Measurements from ENCODE around the gene ARAP2. TPM values are rescaled to one million over a fixed set of nuclear protein-coding genes. Genes with fewer than 3 reads are reported as not detected.

ARAP2 gene
- total RNA-seq, 1 donor = 3.6 TPM

DNA sequence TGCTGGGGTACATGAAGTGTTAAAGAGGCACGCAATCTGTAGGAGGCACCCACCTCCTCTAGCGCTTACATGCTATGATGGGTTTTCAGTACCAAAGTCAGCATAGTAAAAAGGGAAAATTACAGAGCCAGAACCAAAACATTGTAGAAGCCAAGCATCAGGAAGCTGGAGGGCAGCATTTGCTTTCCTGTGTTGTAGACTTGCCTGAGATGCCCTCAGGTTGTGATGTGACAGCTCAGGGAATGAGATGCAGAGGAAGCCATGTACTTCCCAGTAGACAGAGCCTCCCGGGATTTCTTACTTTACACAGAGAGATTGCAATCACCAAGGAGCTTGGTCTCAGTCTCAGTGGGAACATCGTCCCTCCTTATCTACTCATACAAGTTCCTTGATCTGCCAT is 161.5 kb downstream of the ARAP2 start:
- H4K20me1 ChIP-seq (ENCODE audit: insufficient read depth, low read length) = no peaks in the 10 kb centered on the region
- no peak overlapping the region for H2AFZ ChIP-seq (ENCODE audit: low read length)
- H3K4me2 ChIP-seq (ENCODE audit: insufficient read depth, low read length) = no peak overlapping the region
- no peaks in the 10 kb centered on the region for H3K36me3 ChIP-seq (ENCODE audit: insufficient read depth, low read length)
- no peak overlapping the region for H3K27ac ChIP-seq (ENCODE audit: low read depth, low read length)
- peaks cover 4% of the 10 kb centered on the region for H3K9me3 ChIP-seq (ENCODE audit: low read depth, low read length)
- TF ChIP-seq, protein P1, sequence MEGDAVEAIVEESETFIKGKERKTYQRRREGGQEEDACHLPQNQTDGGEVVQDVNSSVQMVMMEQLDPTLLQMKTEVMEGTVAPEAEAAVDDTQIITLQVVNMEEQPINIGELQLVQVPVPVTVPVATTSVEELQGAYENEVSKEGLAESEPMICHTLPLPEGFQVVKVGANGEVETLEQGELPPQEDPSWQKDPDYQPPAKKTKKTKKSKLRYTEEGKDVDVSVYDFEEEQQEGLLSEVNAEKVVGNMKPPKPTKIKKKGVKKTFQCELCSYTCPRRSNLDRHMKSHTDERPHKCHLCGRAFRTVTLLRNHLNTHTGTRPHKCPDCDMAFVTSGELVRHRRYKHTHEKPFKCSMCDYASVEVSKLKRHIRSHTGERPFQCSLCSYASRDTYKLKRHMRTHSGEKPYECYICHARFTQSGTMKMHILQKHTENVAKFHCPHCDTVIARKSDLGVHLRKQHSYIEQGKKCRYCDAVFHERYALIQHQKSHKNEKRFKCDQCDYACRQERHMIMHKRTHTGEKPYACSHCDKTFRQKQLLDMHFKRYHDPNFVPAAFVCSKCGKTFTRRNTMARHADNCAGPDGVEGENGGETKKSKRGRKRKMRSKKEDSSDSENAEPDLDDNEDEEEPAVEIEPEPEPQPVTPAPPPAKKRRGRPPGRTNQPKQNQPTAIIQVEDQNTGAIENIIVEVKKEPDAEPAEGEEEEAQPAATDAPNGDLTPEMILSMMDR (IDR thresholded peaks at IDR 0.05; ENCODE audit: extremely low read depth, low read depth, low read length) = no peak
- H3K79me2 ChIP-seq (ENCODE audit: insufficient read depth, low read length) = no peaks in the 10 kb centered on the region
- H3K4me1 ChIP-seq (ENCODE audit: insufficient read depth, low read length) = no peaks in the 10 kb centered on the region
- no peak for DNase-seq (ENCODE audit: insufficient read length, low spot score, missing footprints)
- no peak overlapping the region for H3K4me3 ChIP-seq (ENCODE audit: insufficient read depth, low read length)
- H3K27me3 ChIP-seq (ENCODE audit: insufficient read depth, low read length) = no peaks in the 10 kb centered on the region

DNA sequence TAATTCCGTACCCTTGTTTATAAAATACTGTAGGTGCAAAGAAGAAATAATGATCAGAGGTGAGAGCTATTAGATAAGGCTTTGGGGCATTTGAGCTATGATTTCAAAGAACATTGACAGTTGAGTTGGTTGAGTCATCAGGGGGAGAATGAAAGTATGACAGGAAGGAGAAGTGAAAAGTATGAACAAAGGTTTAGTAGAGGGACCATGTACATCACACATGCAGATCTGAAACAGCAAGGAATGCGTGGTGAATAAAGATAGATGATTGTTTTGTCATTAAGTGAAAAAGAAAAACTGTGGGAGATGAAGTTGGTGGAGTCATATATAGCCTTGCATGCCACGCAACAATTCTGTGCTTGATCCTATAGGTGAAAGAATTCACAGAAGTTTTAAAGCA is 163.1 kb downstream of the ARAP2 start:
- Histone ChIP-seq H3K27ac (ENCODE audit: low read depth, low read length) (no peak overlapping the region), H3K27me3 (ENCODE audit: insufficient read depth, low read length) (no peaks in the 10 kb centered on the region)

DNA sequence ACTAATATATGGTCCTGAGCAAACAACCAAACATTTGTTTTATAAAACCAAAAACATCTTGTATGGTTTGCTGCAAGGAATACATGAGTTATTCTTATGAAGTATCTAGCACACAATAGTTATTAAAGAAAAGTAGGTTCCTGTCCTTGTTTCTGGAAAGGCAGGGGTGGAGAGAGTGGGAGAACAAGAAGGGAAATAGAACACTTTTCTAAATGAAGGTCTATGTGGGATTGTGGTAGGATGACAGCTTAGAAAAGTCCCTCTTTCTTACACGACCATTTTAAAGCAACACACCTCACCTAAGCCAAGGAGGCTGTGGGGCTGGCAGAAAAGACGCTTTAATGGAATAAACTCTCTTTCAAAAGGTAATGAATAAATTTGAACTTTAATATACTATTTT is 164.6 kb downstream of the ARAP2 start:
- no peak for DNase-seq (ENCODE audit: insufficient read length, low spot score, missing footprints)
- no peak overlapping the region for H2AFZ ChIP-seq (ENCODE audit: low read length)
- TF ChIP-seq, protein P1 (IDR thresholded peaks at IDR 0.05; ENCODE audit: extremely low read depth, low read depth, low read length) = no peak
- H3K79me2 ChIP-seq (ENCODE audit: insufficient read depth, low read length) = no peaks in the 10 kb centered on the region
- H3K4me1 ChIP-seq (ENCODE audit: insufficient read depth, low read length) = no peaks in the 10 kb centered on the region
- no peaks in the 10 kb centered on the region for H3K36me3 ChIP-seq (ENCODE audit: insufficient read depth, low read length)
- H3K27ac ChIP-seq (ENCODE audit: low read depth, low read length) = no peak overlapping the region
- no peaks in the 10 kb centered on the region for H3K27me3 ChIP-seq (ENCODE audit: insufficient read depth, low read length)
- peaks cover 5% of the 10 kb centered on the region for H3K9me3 ChIP-seq (ENCODE audit: low read depth, low read length)
- no peak overlapping the region for H3K4me2 ChIP-seq (ENCODE audit: insufficient read depth, low read length)
- H3K4me3 ChIP-seq (ENCODE audit: insufficient read depth, low read length) = no peak overlapping the region
- H4K20me1 ChIP-seq (ENCODE audit: insufficient read depth, low read length) = no peaks in the 10 kb centered on the region

More for the DNA sequence above, 163.1 kb downstream of the ARAP2 start:
- Histone ChIP-seq H3K79me2 (ENCODE audit: insufficient read depth, low read length) (no peaks in the 10 kb centered on the region), H3K4me1 (ENCODE audit: insufficient read depth, low read length) (no peaks in the 10 kb centered on the region), H3K4me3 (ENCODE audit: insufficient read depth, low read length) (no peak overlapping the region), H3K36me3 (ENCODE audit: insufficient read depth, low read length) (no peaks in the 10 kb centered on the region), H2AFZ (ENCODE audit: low read length) (no peak overlapping the region), H3K9me3 (ENCODE audit: low read depth, low read length) (peaks cover 5% of the 10 kb centered on the region), H3K4me2 (ENCODE audit: insufficient read depth, low read length) (no peak overlapping the region), H4K20me1 (ENCODE audit: insufficient read depth, low read length) (no peaks in the 10 kb centered on the region)
- TF ChIP-seq, protein P1 (IDR thresholded peaks at IDR 0.05; ENCODE audit: extremely low read depth, low read depth, low read length) = no peak
- no peak for DNase-seq (ENCODE audit: insufficient read length, low spot score, missing footprints)

DNA sequence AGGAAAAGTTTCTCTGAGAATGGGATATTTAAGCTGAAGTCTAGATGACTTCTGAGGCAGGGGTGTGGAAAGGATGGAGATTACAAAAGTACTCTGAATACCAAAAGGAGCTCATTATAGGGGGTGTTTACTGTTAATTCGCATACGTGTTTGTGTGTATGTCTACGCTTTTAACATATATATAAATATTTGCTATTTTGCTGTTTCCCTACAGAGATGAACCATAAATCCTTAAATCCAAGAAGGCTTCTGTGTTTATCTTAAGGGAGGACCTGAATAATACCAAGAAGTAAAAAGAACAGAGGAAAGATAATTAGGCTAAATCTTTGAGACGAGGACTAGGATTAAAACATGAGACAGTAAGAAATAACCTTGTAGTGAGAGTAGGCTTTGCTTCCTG is 166.0 kb downstream of the ARAP2 start:
- Histone ChIP-seq H3K27ac (ENCODE audit: low read depth, low read length) (no peak overlapping the region), H3K4me1 (ENCODE audit: insufficient read depth, low read length) (no peaks in the 10 kb centered on the region), H3K36me3 (ENCODE audit: insufficient read depth, low read length) (no peaks in the 10 kb centered on the region), H3K4me2 (ENCODE audit: insufficient read depth, low read length) (no peak overlapping the region), H3K9me3 (ENCODE audit: low read depth, low read length) (peaks cover 5% of the 10 kb centered on the region), H3K4me3 (ENCODE audit: insufficient read depth, low read length) (no peak overlapping the region), H2AFZ (ENCODE audit: low read length) (no peak overlapping the region), H4K20me1 (ENCODE audit: insufficient read depth, low read length) (no peaks in the 10 kb centered on the region), H3K27me3 (ENCODE audit: insufficient read depth, low read length) (no peaks in the 10 kb centered on the region), H3K79me2 (ENCODE audit: insufficient read depth, low read length) (no peaks in the 10 kb centered on the region)
- TF ChIP-seq, protein P1 (IDR thresholded peaks at IDR 0.05; ENCODE audit: extremely low read depth, low read depth, low read length) = no peak
- no peak for DNase-seq (ENCODE audit: insufficient read length, low spot score, missing footprints)
